ENCODE results near the gene ITGA7.

- peak in 1 of 2 donors; percentile 10 for TF ChIP-seq POLR2A (IDR thresholded peaks at IDR 0.05)
- no peak for TF ChIP-seq CTCF (IDR thresholded peaks at IDR 0.05)
Measured at GRCh38 chr12:55728186-55728938, 20.7 kb upstream of the ITGA7 start.
